Esophagus muscularis mucosa (tissue), 4 donors: ENCODE results near the gene PIM1. TPM values are rescaled to one million over a fixed set of nuclear protein-coding genes. Genes with fewer than 3 reads are reported as not detected.

Experiments used
- DNase-seq: peaks from one replicate; pipeline ENCODE4 v3.0.0-alpha.2; 2017; ENCODE audit errors: extremely low spot score
- H3K27ac ChIP-seq, 4 donors: fragments of 200-600 bp; sonication (generic); replicated peaks in 1 of 4; 1 replicate in 3 of 4; 2 replicates in 1 of 4; pipeline ENCODE4 v1.5.1; 2016 to 2019; ENCODE audit warnings: mild to moderate bottlenecking in 1 of 4
- H3K27me3 ChIP-seq, 4 donors: fragments of 200-600 bp; sonication (generic); one replicate each; pipeline versions ENCODE4 v1.5.1 to v1.6.0; 2016 to 2019
- H3K36me3 ChIP-seq, 4 donors: fragments of 200-600 bp; sonication (generic); one replicate each; pipeline ENCODE4 v1.5.1; 2016 to 2019
- H3K4me1 ChIP-seq, 4 donors: fragments of 200-600 bp; sonication (generic); one replicate each; pipeline ENCODE4 v1.5.1; 2016 to 2019
- H3K4me3 ChIP-seq, 4 donors: fragments of 200-600 bp; sonication (generic); 1 replicate in 2 of 4; 2 replicates in 2 of 4; pipeline ENCODE4 v1.5.1; 2016 to 2019; ENCODE audit warnings: mild to moderate bottlenecking in 4 of 4, moderate library complexity in 1 of 4
- H3K9me3 ChIP-seq, 4 donors: fragments of 200-600 bp; sonication (generic); 1 replicate in 3 of 4; 2 replicates in 1 of 4; pipeline ENCODE4 v1.5.1; 2016 to 2019
- EP300 ChIP-seq: sonication (generic); formaldehyde crosslinking; IDR thresholded peaks from one replicate; pipeline ENCODE4 v1.6.1; 2017; ENCODE audit warnings: antibody characterized with exemption
- POLR2A ChIP-seq: fragments of 450-650 bp; IDR thresholded peaks from one replicate; pipeline ENCODE4 v1.6.1; 2017; ENCODE audit warnings: antibody characterized with exemption, moderate library complexity, mild to moderate bottlenecking, low read depth
- POLR2AphosphoS5 ChIP-seq, 2 donors: sonication (generic); formaldehyde crosslinking; IDR thresholded peaks; one replicate each; pipeline ENCODE4 v1.6.1; 2017; ENCODE audit warnings: antibody characterized with exemption in 2 of 2
- WGBS: methylation state at CpG from one replicate; pipeline ENCODE4 v1.1.5; 2018; 5-methylcytosine and 5-hydroxymethylcytosine counted together
- intact Hi-C: fragments of 100-400 bp; cut with DNase I; formaldehyde crosslinking; loops from one replicate; pipeline ENCODE4 v1.15.1; 2023
- total RNA-seq, 4 donors: library from RNA; depleted of rRNA; stranded (reverse); fragments of >200 nt; gene quantifications; one replicate each; pipeline versions ENCODE4 v1.1.0 to v1.2.1, GENCODE V29; 2016
- TF ChIP-seq, protein P1 (sequence below), 3 experiments: fragments of 200-600 bp in 2 of 3; fragments of 450-650 bp in 1 of 3; sonication (generic) in 2 of 3; IDR thresholded peaks; one replicate each; pipeline ENCODE4 v1.5.1; 2017 to 2019; ENCODE audit warnings: antibody characterized with exemption in 3 of 3, mild to moderate bottlenecking in 2 of 3, moderate library complexity in 1 of 3

Gene PIM1
- total RNA-seq, 4 donors from 2014 or later: 26.0 to 176 (median 26.5) TPM

DNA sequence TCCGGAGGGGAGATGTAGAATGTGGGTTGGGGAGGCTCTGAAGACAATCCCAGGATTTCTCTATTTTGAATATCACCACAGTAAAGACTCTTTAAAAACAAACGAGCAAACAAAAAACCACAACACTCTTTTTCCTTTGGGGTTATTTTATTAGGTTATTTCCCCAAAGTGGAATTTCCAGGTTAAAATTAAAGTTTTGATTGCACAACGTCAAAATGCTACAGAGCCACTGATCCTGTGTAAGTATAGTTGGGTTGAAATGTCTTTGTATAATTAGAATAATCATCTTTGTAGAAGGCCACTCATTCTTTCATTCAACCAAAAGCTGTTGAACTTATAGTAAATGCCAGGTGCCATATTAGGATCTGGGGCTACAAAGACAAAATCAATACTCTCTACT lies 19.6 kb upstream of the PIM1 start:
- no peak overlapping the region for H3K4me3 ChIP-seq
- H3K4me1 ChIP-seq: no peaks in the 10 kb centered on the region
- no peak for DNase-seq
- H3K27me3 ChIP-seq: no peaks in the 10 kb centered on the region
- 63% methylated on average over 3 of the region's 3 CpGs for WGBS
- no peaks in the 10 kb centered on the region for H3K36me3 ChIP-seq
- no peak overlapping the region for H3K27ac ChIP-seq
- intact Hi-C loops: no loop called here
- TF ChIP-seq POLR2A: no peak
- TF ChIP-seq, protein P1, sequence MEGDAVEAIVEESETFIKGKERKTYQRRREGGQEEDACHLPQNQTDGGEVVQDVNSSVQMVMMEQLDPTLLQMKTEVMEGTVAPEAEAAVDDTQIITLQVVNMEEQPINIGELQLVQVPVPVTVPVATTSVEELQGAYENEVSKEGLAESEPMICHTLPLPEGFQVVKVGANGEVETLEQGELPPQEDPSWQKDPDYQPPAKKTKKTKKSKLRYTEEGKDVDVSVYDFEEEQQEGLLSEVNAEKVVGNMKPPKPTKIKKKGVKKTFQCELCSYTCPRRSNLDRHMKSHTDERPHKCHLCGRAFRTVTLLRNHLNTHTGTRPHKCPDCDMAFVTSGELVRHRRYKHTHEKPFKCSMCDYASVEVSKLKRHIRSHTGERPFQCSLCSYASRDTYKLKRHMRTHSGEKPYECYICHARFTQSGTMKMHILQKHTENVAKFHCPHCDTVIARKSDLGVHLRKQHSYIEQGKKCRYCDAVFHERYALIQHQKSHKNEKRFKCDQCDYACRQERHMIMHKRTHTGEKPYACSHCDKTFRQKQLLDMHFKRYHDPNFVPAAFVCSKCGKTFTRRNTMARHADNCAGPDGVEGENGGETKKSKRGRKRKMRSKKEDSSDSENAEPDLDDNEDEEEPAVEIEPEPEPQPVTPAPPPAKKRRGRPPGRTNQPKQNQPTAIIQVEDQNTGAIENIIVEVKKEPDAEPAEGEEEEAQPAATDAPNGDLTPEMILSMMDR (IDR thresholded peaks at IDR 0.05): no peak
- TF ChIP-seq POLR2AphosphoS5 (IDR thresholded peaks at IDR 0.05): no peak
- TF ChIP-seq EP300: no peak
- no peaks in the 10 kb centered on the region for H3K9me3 ChIP-seq

DNA sequence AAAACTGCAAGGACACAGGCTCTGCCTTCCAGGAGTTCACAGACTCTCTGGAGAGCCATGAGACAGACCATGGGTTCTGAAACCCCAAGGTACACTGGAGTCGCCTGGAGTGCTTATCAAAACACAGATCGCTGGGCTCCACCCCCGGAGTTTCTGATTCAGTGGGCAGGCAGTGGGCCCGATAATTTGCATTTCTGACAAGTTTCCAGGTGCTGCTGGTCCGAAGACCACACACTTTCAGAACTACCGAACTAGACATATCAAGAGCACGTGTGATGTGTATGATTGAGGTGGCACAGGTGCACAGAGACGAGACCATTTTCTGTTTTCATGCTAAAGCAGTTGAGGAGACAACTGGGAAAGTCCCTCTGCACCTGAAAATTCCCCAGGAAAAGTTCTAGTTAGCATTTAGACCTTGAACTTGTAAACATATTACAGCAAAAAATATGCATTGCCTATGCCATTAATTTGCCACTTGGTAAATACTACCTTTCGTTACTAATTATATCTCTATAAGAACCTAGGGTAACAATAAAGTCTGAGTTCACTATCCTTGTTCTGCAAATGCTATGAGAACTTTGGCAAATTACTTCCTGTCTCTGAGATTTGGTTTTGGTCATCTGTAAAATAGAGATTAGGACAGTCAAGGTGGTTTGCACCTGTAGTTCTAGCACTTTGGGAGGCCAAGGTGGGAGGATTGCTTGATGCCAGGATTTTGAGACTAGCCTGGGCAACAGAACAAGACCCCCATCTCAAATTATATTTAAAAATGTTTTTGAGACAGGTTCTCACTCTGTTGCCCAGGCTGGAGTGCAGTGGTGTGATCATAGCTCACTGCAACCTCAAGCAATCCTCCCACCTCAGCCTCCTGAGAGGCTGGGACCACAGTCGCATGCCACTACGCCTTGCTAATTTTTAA lies 14.3 kb upstream of the PIM1 start:
- H3K36me3 ChIP-seq: no peaks in the 10 kb centered on the region
- H3K4me3 ChIP-seq: no peak overlapping the region
- no peaks in the 10 kb centered on the region for H3K9me3 ChIP-seq
- WGBS: 83% methylated on average over 10 of the region's 11 CpGs
- no peaks in the 10 kb centered on the region for H3K27me3 ChIP-seq
- intact Hi-C loops: no loop called here
- no peak for DNase-seq
- H3K27ac ChIP-seq: no peak overlapping the region
- TF ChIP-seq, protein P1 (IDR thresholded peaks at IDR 0.05): no peak
- TF ChIP-seq POLR2A: no peak
- TF ChIP-seq POLR2AphosphoS5 (IDR thresholded peaks at IDR 0.05): no peak
- TF ChIP-seq EP300: no peak
- peaks cover under 1 to 3% (median 2%) of the 10 kb centered on the region in 4 donors for H3K4me1 ChIP-seq

DNA sequence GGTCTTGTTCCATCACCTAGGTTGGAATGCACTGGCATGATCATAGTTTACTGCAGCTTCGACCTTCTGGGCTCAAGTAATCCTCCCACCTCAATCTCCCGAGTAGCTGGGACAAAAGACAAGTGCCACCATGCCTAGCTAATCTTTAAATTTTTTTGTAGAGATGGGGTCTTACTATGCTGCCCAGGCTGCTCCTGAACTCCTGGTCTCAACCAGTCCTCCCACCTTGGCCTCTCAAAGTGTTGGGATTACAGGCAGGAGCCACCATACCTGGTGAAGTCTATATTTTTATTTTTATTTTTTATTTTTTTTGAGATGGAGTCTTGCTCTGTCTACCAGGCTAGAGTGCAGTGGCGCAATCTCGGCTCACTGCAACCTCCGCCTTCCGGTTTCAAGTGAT lies 11.4 kb upstream of the PIM1 start:
- Histone ChIP-seq H3K36me3 (no peaks in the 10 kb centered on the region), H3K27ac (no peak overlapping the region), H3K4me3 (no peak overlapping the region), H3K4me1 (peaks cover 4 to 12% (median 8%) of the 10 kb centered on the region in 4 donors), H3K9me3 (no peaks in the 10 kb centered on the region), H3K27me3 (no peaks in the 10 kb centered on the region)
- intact Hi-C loops: no loop called here
- WGBS: 95% methylated on average over 6 of the region's 6 CpGs
- DNase-seq: no peak
- TF ChIP-seq POLR2AphosphoS5 (IDR thresholded peaks at IDR 0.05) (no peak), EP300 (no peak), POLR2A (no peak)
- TF ChIP-seq, protein P1 (IDR thresholded peaks at IDR 0.05): no peak

DNA sequence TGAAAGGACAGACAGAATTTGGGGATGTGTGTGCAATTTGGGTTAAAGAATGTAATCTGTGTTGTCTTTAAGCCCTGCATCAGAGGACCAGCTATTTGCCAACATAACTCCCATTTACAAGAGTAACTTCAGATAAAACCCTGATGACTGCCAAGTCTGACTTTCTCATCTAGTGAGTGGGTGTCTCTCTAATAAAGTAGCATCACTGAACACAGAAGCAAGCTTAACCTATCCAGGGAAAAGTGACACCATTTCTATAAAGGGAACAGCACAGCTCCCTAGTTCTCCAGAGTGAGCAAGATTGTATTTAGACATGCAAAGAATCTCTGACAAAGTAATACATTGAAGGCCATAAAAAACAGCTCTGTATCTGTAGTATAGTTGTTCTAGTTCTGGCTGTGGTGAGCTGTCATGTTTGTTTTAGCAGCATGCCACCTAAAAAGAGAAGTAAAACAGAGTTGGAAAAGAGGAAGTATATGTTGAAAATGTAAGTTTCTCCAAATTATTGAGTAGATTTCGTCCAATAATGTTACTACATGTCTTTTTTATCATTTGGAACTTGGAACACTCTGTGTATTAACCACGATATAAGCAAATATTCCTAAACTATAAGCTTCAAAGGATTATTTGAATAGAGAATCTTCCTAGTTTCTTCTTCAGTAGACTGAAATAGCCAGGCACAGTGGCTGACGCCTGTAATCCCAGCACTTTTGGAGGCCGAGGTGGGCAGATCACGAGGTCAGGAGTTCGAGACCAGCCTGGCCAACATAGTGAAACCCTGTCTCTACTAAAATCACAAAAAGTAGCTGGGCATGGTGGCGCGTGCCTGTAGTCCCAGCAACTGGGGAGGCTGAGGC lies 8.8 kb upstream of the PIM1 start:
- peaks cover 4 to 12% (median 8%) of the 10 kb centered on the region in 4 donors for H3K4me1 ChIP-seq
- TF ChIP-seq EP300 (no peak), POLR2A (no peak), POLR2AphosphoS5 (IDR thresholded peaks at IDR 0.05) (no peak)
- TF ChIP-seq, protein P1 (IDR thresholded peaks at IDR 0.05): no peak
- H3K36me3 ChIP-seq: no peaks in the 10 kb centered on the region
- 72% methylated on average over 8 of the region's 8 CpGs for WGBS
- H3K27me3 ChIP-seq: no peaks in the 10 kb centered on the region
- no peaks in the 10 kb centered on the region for H3K9me3 ChIP-seq
- no peak for DNase-seq
- no peak overlapping the region for H3K4me3 ChIP-seq
- H3K27ac ChIP-seq: peak overlapping the region in 3 of 4 donors; percentile 15 to 68 (median 33)
- intact Hi-C loops: no loop called here
